ENCODE measurements around the gene ERBB4.
"Not testable (repeated sequence)": the region's sequence is repeated elsewhere in the genome, so short reads cannot be mapped to it uniquely, and the experiment has no call there.

ERBB4 gene

GRCh38 chr2:212226114-212226513, 312.5 kb downstream of the ERBB4 start:
- no peak for DNase-seq (ENCODE audit: low read depth in 2 of 2)

GRCh38 chr2:212223696-212224095, 314.9 kb downstream of the ERBB4 start:
- no peak for DNase-seq (ENCODE audit: low read depth in 2 of 2)

- DNase-seq (ENCODE audit: low read depth in 2 of 2) = no peak
Measured at GRCh38 chr2:212213191-212213590, 325.4 kb downstream of the ERBB4 start.

- no peak for DNase-seq (ENCODE audit: low read depth in 2 of 2)
Measured at GRCh38 chr2:212208467-212208866, 330.1 kb downstream of the ERBB4 start.

DNA sequence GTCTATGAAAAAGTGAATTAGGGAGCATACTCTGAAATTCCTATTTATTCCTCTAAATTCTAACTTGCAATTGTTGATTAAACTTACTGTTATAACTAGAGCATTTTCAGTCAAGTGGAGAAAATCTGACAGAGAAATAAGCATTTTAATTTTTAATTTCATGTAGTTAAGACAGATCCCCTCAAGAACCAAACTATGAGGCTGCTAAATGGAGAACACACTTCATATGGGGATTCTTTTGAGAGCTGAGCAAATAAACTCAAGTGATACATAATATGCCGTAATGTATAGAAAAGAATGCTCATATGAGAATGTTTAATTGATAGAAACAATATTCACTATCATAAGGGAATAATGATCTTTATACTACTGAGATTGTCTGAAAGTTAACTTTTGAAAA, 340.8 kb downstream of the ERBB4 start:
- DNase-seq (ENCODE audit: low read depth in 2 of 2) = no peak

- no peak for DNase-seq (ENCODE audit: low read depth in 2 of 2)
Measured at GRCh38 chr2:212195626-212196025, 343.0 kb downstream of the ERBB4 start.

DNA sequence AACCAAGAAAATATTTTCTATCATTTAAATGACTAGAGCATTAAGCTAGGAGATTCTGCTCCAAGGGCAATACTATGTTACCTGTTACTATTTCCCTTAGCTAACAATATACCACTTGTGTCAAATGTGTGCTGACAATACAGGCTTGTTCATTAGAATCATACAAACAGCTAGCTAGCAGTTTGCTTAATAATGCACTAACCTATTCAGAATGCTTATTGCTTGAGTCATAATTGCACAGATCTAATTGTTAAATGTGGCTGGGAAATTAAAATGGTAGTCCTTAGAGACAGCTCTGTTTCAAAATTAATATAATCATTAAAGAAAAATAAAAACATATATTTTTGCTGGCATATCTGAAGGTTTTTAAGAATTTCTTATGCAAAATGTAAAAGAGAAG, 344.2 kb downstream of the ERBB4 start:
- no peak for DNase-seq (ENCODE audit: low read depth in 2 of 2)

DNA sequence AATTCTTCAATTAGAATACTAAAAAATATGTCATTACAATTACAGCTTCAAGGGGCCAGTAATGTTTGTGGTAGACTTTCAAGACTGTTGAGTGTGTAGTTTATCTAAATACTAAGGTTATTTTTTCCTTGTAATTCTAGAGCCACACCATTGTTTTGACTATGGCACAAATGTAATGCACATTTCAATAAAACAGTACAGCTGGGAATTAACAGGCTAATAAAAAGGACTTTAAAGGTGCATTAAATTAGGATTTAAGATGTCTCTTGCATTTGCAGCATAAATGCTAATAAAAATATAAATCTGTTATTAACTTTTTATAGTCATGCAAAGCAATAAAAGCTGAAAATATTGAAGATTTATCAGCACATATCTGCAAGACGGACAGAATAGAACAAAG, 344.8 kb downstream of the ERBB4 start:
- DNase-seq (ENCODE audit: low read depth in 2 of 2) = no peak

DNA sequence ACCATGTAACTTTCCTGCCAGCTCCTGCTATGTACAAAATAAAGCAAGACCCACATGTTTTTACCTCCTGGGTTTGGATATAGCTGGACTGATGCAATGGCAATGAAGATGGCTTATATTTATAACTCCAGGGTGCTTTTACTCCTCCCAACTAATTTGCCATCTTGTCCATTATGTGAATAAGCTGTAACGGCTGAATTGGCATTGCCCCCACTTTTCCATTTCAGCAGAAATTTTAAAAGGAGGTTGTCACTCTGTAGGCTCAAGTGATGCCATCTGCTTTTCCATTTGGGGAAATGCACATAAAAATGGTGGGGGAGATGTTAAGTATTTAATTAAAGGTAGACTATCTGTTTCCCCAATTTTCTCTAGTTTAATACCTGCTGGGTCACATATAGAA, 345.5 kb downstream of the ERBB4 start:
- DNase-seq (ENCODE audit: low read depth in 2 of 2) = no peak

GRCh38 chr2:212191438-212191837, 347.2 kb downstream of the ERBB4 start:
- not testable (repeated sequence) for DNase-seq (ENCODE audit: low read depth in 2 of 2)

DNA sequence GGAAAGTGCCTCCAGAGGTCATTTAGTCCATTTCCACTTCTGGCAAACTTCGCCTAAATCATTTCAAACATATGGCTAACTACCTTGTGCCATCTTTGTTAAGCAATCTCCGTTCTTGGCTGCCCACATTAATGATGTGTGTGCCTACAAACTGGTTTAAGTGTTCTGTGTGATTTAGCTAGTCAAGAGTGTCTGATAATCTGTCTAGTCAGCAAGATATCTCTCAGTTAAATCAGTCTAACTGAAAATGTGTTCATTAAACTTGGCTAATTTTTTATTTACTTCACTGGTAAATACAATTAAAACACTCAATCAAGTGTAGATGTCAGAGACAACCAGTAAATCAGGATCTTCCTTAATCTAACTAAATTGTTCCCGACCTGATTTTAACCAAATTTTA, 352.4 kb downstream of the ERBB4 start:
- DNase-seq (ENCODE audit: low read depth in 2 of 2) = no peak

GRCh38 chr2:212181646-212182045, 357.0 kb downstream of the ERBB4 start:
- no peak for DNase-seq (ENCODE audit: low read depth in 2 of 2)

DNA sequence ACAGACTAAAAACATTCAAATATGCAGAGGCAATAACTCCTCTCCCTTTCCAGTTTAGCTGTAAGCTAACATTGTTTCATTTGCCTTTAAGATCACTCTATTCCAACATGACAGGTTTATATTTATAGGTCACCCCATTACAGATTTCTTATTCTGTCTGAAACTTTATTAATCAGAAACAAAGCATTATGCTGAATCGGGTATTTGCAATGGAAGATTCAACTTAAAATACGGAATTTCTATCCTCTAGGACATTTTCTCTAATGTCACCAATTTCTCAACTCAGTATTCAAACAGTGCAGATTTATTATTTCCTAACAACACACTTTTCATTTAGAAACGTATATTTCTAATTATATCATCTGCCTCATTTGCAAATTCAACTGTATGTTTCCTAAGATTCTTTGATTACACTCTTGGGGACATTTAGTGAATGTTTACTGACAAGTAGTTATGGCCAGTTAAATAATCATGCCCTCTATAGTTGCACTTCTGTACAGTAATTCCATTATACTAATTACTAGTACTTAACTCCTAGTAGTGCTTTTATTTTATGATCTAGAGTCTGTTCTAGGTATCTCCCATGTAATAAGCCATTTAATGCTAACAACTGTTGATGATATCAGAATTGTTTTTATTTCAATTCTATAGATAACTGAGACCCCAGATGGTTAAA, 358.1 kb downstream of the ERBB4 start:
- no peak for DNase-seq (ENCODE audit: low read depth in 2 of 2)

DNA sequence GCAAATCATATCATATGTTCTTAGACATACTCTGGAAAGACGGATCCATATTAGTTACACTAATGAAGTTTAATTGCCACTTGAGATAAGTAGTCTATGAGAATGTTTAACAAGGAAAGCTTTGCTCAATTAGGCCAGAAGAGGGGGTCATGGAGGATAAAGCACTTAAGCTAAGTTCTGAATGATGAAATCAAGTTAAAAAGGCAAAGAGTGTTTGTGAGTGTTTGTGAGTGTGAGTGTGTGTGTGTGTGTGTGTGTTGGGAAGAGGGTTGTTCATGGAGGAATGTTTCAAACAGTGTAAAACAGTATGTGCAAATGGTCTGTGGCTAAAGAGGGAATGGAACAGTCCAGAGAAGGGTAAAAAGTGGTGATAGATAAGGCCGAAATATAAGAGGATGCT, 360.9 kb downstream of the ERBB4 start:
- no peak for DNase-seq (ENCODE audit: low read depth in 2 of 2)

GRCh38 chr2:212176151-212176550, 362.5 kb downstream of the ERBB4 start:
- no peak for DNase-seq (ENCODE audit: low read depth in 2 of 2)

GRCh38 chr2:212173756-212174510, 364.7 kb downstream of the ERBB4 start:
- no peak for DNase-seq (ENCODE audit: low read depth in 2 of 2)

GRCh38 chr2:212173331-212173730, 365.3 kb downstream of the ERBB4 start:
- no peak for DNase-seq (ENCODE audit: low read depth in 2 of 2)

GRCh38 chr2:212170382-212170781, 368.2 kb downstream of the ERBB4 start:
- no peak for DNase-seq (ENCODE audit: low read depth in 2 of 2)

- DNase-seq (ENCODE audit: low read depth in 2 of 2) = no peak
Measured at GRCh38 chr2:212158081-212158480, 380.5 kb downstream of the ERBB4 start.

- no peak for DNase-seq (ENCODE audit: low read depth in 2 of 2)
Measured at GRCh38 chr2:212157012-212157411, 381.6 kb downstream of the ERBB4 start.

DNA sequence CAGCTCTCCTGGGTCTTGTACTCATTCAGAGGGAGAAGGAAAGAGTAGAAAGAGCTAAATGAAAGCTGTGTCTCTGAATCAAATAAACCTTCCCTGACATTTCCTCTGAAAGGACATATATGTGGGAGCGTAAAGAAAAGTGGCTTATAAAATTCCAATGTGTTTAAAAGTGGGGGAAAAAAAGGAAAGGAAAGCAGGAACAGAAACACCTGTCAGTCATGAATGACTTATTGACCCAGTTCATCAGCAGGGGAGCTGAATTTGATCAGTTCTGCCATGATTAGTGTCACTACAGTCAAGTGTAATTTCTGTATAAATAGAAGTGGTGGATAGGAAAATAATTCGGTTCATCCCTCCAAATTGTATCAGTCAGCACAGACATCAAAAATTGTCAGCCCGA, 382.5 kb downstream of the ERBB4 start:
- DNase-seq (ENCODE audit: low read depth in 2 of 2) = no peak

DNA sequence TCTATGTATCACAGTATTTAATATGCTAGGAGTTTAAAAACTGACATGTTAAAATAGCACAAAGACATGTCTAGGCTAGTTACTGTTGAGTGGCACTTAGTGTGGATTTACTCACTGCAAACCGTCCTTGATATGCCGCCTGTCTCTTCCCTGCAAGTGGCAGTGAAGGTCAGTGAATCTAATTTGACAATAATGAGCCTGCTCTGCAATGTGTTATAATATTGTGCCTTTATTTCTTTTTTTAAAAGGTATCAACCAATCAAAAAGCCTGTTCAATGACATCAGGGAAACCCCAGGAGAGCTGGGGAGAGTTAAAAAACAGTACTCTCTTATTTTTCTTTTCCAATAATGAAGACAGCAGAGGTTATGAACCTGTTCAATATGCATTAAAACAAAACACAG, 384.1 kb downstream of the ERBB4 start:
- no peak for DNase-seq (ENCODE audit: low read depth in 2 of 2)

- no peak for DNase-seq (ENCODE audit: low read depth in 2 of 2)
Measured at GRCh38 chr2:212153923-212154322, 384.7 kb downstream of the ERBB4 start.
